Progenitor cell of endocrine pancreas (in vitro differentiated cells): ENCODE measurements around the gene DEPDC1. TPM values are rescaled to one million over a fixed set of nuclear protein-coding genes. Genes with fewer than 3 reads are reported as not detected.

ENCODE experiments used
- DNase-seq: peaks from one replicate; pipeline ENCODE4 v3.0.0; 2021; ENCODE audit warnings: low spot score; ENCODE audit not compliant: unreplicated experiment
- H3K27ac Mint-ChIP-seq: 2 replicates; pipeline ENCODE4 v1.8.0; 2021; ENCODE audit warnings: mild to moderate bottlenecking, moderate library complexity, mixed read lengths
- H3K27me3 Mint-ChIP-seq: 2 replicates; pipeline ENCODE4 v1.8.0; 2021; ENCODE audit warnings: mixed read lengths
- H3K36me3 Mint-ChIP-seq: 2 replicates; pipeline ENCODE4 v1.8.0; 2022; ENCODE audit warnings: mixed read lengths; ENCODE audit not compliant: insufficient read depth
- H3K4me1 Mint-ChIP-seq: 2 replicates; pipeline ENCODE4 v1.8.0; 2021; ENCODE audit warnings: low read depth, mixed read lengths
- H3K4me3 Mint-ChIP-seq: 2 replicates; pipeline ENCODE4 v1.8.0; 2021; ENCODE audit warnings: low read depth, mild to moderate bottlenecking, moderate library complexity, mixed read lengths
- H3K9me3 Mint-ChIP-seq: 2 replicates; pipeline ENCODE4 v1.8.0; 2021; ENCODE audit warnings: low read depth, mixed read lengths
- total RNA-seq: library from RNA; stranded (reverse); gene quantifications from 2 replicates; pipeline ENCODE4 v1.2.1, GENCODE V29; 2021
- TF ChIP-seq, protein P1 (sequence below): fragments of 200-600 bp; sonication (generic); IDR thresholded peaks from one replicate; pipeline ENCODE4 v1.5.0; 2021; ENCODE audit warnings: antibody characterized with exemption, mild to moderate bottlenecking; ENCODE audit not compliant: unreplicated experiment

Gene DEPDC1
- total RNA-seq, 1 donor from 2014 or later: 12.4 TPM

DNA sequence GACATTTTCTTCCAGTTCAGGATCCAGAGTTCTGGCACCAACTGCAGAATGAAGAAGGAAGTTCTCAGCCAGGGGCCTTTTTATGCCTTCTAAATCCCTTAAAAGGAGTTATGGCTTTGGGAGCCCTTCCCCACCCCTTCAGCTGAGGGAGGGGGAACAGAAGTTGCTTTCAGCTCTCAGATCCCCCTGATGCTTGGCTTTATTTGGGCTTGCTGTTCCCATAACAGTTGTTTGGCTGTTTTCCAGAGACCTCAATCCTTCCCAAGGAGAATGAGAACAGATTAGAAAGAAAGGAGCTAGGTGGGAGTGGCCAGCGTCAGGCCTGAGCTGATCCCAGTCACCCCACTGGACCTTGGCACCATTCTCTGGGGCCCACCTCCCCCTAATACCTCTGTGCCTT lies 47.0 kb downstream of the DEPDC1 start, which contains the start of gene RPE65:
RPE65 (minus strand) TSS at position 54 of the 400 bp plus-strand sequence; CDS start at position 5, 49 bp downstream.
- Mint-ChIP-seq H3K9me3 (no peaks in the 10 kb centered on the region), H3K4me1 (peaks cover 3% of the 10 kb centered on the region), H3K4me3 (no peak within 1 kb of the TSS), H3K27ac (no peak within 1 kb of the TSS), H3K27me3 (peaks cover 3% of the 10 kb centered on the region), H3K36me3 (no peaks in the 10 kb centered on the region)
- TF ChIP-seq, protein P1, sequence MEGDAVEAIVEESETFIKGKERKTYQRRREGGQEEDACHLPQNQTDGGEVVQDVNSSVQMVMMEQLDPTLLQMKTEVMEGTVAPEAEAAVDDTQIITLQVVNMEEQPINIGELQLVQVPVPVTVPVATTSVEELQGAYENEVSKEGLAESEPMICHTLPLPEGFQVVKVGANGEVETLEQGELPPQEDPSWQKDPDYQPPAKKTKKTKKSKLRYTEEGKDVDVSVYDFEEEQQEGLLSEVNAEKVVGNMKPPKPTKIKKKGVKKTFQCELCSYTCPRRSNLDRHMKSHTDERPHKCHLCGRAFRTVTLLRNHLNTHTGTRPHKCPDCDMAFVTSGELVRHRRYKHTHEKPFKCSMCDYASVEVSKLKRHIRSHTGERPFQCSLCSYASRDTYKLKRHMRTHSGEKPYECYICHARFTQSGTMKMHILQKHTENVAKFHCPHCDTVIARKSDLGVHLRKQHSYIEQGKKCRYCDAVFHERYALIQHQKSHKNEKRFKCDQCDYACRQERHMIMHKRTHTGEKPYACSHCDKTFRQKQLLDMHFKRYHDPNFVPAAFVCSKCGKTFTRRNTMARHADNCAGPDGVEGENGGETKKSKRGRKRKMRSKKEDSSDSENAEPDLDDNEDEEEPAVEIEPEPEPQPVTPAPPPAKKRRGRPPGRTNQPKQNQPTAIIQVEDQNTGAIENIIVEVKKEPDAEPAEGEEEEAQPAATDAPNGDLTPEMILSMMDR: no peak
- no peak for DNase-seq

DNA sequence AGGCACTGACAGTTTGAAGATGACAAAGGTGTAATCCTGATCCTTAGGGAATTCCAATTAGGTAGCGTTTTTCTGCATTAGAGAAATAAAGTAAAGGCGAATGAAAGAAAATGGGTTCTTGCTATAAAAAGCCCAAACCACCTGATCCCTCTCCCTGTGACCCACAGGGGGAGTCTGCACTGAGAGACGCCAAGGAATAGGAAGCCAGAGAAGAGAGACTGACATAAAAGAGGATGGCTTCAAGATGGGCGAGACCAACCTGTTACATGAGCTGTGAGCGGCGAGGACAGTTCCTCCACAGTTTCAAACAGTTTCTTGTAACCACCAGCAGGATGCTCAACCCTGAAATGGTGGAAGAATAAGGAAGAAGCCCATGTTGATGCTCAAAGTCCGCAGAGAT lies 48.5 kb downstream of the DEPDC1 start:
- TF ChIP-seq, protein P1: no peak
- H3K27me3 Mint-ChIP-seq: peaks cover 4% of the 10 kb centered on the region
- no peaks in the 10 kb centered on the region for H3K36me3 Mint-ChIP-seq
- no peak overlapping the region for H3K4me3 Mint-ChIP-seq
- no peak overlapping the region for H3K27ac Mint-ChIP-seq
- H3K4me1 Mint-ChIP-seq: peaks cover 3% of the 10 kb centered on the region
- DNase-seq: no peak
- H3K9me3 Mint-ChIP-seq: no peaks in the 10 kb centered on the region

DNA sequence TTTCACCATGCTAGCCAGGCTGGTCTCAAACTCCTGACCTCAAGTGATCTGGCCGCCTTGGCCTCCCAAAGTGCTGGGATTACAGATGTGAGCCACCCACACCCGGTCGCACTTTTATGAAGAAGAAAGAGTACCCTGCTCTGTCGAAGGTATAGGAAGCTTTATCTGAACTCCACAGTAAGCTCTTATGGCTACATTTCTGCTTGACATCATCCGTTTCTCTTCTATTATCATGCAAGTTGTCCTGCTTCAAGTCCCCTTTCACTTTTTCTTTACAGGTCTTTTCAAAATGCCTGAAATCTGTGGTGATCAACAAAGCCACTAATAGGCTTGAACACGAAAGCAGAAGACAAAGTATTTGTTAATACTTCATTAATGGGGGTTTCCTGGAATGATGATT lies 51.2 kb downstream of the DEPDC1 start:
- H3K36me3 Mint-ChIP-seq: no peaks in the 10 kb centered on the region
- DNase-seq: no peak
- H3K4me3 Mint-ChIP-seq: no peak overlapping the region
- H3K9me3 Mint-ChIP-seq: no peaks in the 10 kb centered on the region
- peaks cover 3% of the 10 kb centered on the region for H3K27me3 Mint-ChIP-seq
- TF ChIP-seq, protein P1: no peak
- peak overlapping the region; percentile 71 for H3K27ac Mint-ChIP-seq
- H3K4me1 Mint-ChIP-seq: peaks cover 3% of the 10 kb centered on the region

DNA sequence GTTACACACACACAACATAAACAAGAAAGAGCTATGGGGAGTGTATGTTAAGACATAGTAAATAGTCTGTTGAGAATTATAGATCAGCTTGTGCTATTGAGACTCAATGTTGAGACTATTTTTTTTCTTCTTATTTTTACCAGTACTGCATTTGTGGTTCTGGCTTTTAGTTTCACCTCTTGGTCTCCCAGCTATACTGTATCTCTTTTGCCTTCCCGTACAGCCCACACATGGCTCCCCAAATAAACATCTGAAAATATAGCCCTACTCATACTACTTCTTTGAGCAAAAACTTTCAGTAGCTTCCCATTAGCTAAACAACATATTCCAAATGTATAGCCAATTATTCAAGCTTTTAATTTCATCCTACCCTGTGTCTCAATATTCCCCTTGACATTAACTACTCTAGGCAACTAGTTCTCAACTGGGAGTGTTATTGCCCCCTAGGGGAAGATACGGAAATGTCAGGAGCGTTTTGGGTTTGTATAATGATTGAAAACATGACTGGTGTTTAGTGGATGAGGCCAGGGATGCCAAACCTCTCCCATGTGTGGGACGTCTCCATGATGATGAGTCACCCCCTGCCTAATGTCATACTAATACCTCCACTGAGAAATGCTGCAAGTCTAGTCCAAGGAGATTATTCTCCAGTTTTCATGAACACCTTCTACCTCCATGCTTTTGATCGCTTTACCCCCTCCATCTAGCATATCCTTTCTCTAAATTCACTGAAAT lies 53.9 kb downstream of the DEPDC1 start:
- H3K27ac Mint-ChIP-seq: no peak overlapping the region
- H3K36me3 Mint-ChIP-seq: no peaks in the 10 kb centered on the region
- H3K4me1 Mint-ChIP-seq: peaks cover 8% of the 10 kb centered on the region
- H3K27me3 Mint-ChIP-seq: peaks cover 3% of the 10 kb centered on the region
- DNase-seq: no peak
- no peak overlapping the region for H3K4me3 Mint-ChIP-seq
- TF ChIP-seq, protein P1: peak; percentile 68
- no peaks in the 10 kb centered on the region for H3K9me3 Mint-ChIP-seq

DNA sequence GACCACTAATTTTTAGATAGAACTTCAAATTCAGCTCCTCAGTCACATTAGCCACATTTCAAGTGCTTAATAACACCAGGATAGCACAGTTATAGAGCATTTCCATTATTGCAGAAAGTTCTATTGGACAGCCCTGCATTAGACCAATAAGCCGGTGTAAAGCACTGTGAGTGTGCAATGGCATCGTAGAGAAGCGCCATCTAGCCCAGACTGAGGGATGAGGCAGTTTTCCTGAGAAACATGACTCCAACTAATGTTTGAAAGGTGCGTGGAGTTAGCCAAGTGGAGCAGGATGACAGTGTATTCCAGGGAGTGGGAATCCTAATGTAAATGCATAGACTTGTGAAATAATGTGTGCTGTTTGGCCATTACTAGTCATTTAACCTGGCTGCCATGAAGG lies 54.9 kb downstream of the DEPDC1 start:
- Mint-ChIP-seq H3K4me3 (no peak overlapping the region), H3K27ac (no peak overlapping the region), H3K4me1 (peaks cover 10% of the 10 kb centered on the region), H3K36me3 (no peaks in the 10 kb centered on the region), H3K27me3 (peaks cover 3% of the 10 kb centered on the region), H3K9me3 (no peaks in the 10 kb centered on the region)
- DNase-seq: no peak
- TF ChIP-seq, protein P1: no peak
